ENCODE data around the gene SPTSSA.
"Not testable (repeated sequence)": the region's sequence is repeated elsewhere in the genome, so short reads cannot be mapped to it uniquely, and the experiment has no call there.

DNA sequence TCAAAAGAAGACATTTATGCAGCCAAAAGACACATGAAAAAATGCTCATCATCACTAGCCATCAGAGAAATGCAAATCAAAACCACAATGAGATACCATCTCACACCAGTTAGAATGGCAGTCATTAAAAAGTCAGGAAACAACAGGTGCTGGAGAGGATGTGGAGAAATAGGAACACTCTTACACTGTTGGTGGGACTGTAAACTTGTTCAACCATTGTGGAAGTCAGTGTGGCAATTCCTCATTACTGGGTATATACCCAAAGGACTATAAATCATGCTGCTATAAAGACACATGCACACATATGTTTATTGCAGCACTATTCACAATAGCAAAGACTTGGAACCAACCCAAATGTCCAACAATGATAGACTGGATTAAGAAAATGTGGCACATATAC lies 76.2 kb downstream of the SPTSSA start:
- TF ChIP-seq ZFX (IDR thresholded peaks at IDR 0.05): not testable (repeated sequence)
- TF ChIP-seq, protein P1, sequence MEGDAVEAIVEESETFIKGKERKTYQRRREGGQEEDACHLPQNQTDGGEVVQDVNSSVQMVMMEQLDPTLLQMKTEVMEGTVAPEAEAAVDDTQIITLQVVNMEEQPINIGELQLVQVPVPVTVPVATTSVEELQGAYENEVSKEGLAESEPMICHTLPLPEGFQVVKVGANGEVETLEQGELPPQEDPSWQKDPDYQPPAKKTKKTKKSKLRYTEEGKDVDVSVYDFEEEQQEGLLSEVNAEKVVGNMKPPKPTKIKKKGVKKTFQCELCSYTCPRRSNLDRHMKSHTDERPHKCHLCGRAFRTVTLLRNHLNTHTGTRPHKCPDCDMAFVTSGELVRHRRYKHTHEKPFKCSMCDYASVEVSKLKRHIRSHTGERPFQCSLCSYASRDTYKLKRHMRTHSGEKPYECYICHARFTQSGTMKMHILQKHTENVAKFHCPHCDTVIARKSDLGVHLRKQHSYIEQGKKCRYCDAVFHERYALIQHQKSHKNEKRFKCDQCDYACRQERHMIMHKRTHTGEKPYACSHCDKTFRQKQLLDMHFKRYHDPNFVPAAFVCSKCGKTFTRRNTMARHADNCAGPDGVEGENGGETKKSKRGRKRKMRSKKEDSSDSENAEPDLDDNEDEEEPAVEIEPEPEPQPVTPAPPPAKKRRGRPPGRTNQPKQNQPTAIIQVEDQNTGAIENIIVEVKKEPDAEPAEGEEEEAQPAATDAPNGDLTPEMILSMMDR (conservative IDR thresholded peaks at IDR 0.05): not testable (repeated sequence)

Data from C4-2B (cell line).